HEK293 (cell line): ENCODE data around the gene UBE2G1.

ENCODE experiments used
- SP2 ChIP-seq: fragments of 450-650 bp; formaldehyde crosslinking; IDR thresholded peaks from 2 replicates; pipeline ENCODE4 v1.5.1; 2016; ENCODE audit warnings: missing biosample characterization, missing genetic modification characterization
- ZNF239 ChIP-seq: fragments of 450-650 bp; formaldehyde crosslinking; IDR thresholded peaks from 2 replicates; pipeline ENCODE4 v1.5.1; 2016; ENCODE audit warnings: missing biosample characterization, missing genetic modification characterization
- ZNF292 ChIP-seq: fragments of 450-650 bp; formaldehyde crosslinking; IDR thresholded peaks from 2 replicates; pipeline ENCODE4 v1.5.1; 2016; ENCODE audit warnings: low read depth, missing biosample characterization, missing genetic modification characterization, borderline replicate concordance
- ZNF433 ChIP-seq: fragments of 450-650 bp; formaldehyde crosslinking; IDR thresholded peaks from 2 replicates; pipeline ENCODE4 v1.5.1; 2016; ENCODE audit warnings: missing biosample characterization, missing genetic modification characterization, low read depth
- ZNF514 ChIP-seq: fragments of 450-650 bp; formaldehyde crosslinking; IDR thresholded peaks from 2 replicates; pipeline ENCODE4 v1.5.1; 2016; ENCODE audit warnings: missing biosample characterization, missing genetic modification characterization
- ZNF777 ChIP-seq: fragments of 450-650 bp; formaldehyde crosslinking; IDR thresholded peaks from 2 replicates; pipeline ENCODE4 v1.5.1; 2017; ENCODE audit warnings: missing biosample characterization, missing genetic modification characterization, borderline replicate concordance
- TF ChIP-seq, protein P1 (sequence below): sonication (generic); formaldehyde crosslinking; IDR thresholded peaks from 2 replicates; pipeline ENCODE4 v1.8.1; 2022; ENCODE audit warnings: mild to moderate bottlenecking, moderate library complexity, missing genetic modification reagents
- TF ChIP-seq, protein P2 (sequence below): fragments of 450-650 bp; formaldehyde crosslinking; IDR thresholded peaks from 2 replicates; pipeline ENCODE4 v1.5.1; 2016; ENCODE audit warnings: missing biosample characterization, missing genetic modification characterization
- TF ChIP-seq, protein P3 (sequence below): fragments of 450-650 bp; formaldehyde crosslinking; IDR thresholded peaks from 2 replicates; pipeline ENCODE4 v1.5.1; 2016; ENCODE audit warnings: missing biosample characterization, missing genetic modification characterization

DNA sequence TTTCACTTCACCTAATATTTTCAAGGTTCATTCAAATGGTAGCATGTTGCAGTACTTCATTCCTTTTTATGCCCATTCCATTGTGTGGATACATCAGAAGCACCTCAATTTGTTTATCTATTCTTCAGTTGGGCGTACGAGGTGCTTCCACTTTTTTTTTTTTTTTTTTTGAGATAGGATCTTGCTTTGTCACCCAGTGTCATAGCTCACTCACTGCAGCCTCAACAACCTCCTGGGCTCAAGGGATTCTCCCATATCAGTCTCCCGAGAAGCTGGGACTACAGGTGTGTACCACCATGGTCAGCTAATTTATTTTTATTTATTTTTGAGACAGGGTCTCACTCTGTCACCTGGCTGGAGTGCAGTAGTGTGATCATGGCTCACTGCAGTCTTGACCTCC lies 44.7 kb upstream of the UBE2G1 start:
- TF ChIP-seq, protein P1, sequence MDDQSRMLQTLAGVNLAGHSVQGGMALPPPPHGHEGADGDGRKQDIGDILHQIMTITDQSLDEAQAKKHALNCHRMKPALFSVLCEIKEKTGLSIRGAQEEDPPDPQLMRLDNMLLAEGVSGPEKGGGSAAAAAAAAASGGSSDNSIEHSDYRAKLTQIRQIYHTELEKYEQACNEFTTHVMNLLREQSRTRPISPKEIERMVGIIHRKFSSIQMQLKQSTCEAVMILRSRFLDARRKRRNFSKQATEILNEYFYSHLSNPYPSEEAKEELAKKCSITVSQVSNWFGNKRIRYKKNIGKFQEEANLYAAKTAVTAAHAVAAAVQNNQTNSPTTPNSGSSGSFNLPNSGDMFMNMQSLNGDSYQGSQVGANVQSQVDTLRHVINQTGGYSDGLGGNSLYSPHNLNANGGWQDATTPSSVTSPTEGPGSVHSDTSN, result no peak
- TF ChIP-seq, protein P2, sequence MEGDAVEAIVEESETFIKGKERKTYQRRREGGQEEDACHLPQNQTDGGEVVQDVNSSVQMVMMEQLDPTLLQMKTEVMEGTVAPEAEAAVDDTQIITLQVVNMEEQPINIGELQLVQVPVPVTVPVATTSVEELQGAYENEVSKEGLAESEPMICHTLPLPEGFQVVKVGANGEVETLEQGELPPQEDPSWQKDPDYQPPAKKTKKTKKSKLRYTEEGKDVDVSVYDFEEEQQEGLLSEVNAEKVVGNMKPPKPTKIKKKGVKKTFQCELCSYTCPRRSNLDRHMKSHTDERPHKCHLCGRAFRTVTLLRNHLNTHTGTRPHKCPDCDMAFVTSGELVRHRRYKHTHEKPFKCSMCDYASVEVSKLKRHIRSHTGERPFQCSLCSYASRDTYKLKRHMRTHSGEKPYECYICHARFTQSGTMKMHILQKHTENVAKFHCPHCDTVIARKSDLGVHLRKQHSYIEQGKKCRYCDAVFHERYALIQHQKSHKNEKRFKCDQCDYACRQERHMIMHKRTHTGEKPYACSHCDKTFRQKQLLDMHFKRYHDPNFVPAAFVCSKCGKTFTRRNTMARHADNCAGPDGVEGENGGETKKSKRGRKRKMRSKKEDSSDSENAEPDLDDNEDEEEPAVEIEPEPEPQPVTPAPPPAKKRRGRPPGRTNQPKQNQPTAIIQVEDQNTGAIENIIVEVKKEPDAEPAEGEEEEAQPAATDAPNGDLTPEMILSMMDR (tag by site-specific recombination), result no peak
- no peak for TF ChIP-seq ZNF777 (tag by site-specific recombination)
- TF ChIP-seq ZNF514 (tag by site-specific recombination), result no peak
- TF ChIP-seq SP2 (tag by site-specific recombination), result no peak
- TF ChIP-seq, protein P3, sequence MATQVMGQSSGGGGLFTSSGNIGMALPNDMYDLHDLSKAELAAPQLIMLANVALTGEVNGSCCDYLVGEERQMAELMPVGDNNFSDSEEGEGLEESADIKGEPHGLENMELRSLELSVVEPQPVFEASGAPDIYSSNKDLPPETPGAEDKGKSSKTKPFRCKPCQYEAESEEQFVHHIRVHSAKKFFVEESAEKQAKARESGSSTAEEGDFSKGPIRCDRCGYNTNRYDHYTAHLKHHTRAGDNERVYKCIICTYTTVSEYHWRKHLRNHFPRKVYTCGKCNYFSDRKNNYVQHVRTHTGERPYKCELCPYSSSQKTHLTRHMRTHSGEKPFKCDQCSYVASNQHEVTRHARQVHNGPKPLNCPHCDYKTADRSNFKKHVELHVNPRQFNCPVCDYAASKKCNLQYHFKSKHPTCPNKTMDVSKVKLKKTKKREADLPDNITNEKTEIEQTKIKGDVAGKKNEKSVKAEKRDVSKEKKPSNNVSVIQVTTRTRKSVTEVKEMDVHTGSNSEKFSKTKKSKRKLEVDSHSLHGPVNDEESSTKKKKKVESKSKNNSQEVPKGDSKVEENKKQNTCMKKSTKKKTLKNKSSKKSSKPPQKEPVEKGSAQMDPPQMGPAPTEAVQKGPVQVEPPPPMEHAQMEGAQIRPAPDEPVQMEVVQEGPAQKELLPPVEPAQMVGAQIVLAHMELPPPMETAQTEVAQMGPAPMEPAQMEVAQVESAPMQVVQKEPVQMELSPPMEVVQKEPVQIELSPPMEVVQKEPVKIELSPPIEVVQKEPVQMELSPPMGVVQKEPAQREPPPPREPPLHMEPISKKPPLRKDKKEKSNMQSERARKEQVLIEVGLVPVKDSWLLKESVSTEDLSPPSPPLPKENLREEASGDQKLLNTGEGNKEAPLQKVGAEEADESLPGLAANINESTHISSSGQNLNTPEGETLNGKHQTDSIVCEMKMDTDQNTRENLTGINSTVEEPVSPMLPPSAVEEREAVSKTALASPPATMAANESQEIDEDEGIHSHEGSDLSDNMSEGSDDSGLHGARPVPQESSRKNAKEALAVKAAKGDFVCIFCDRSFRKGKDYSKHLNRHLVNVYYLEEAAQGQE, result no peak
- no peak for TF ChIP-seq ZNF239 (tag by site-specific recombination)
- TF ChIP-seq ZNF433 (tag by site-specific recombination), result no peak
- TF ChIP-seq ZNF292 (tag by site-specific recombination), result no peak
